GM21367 (cell line): Measurements from ENCODE around the gene FAT1.

Experiments used
- ATAC-seq: cut with Tn5 transposase; IDR thresholded peaks from one replicate; pipeline ENCODE4 v1.9.1; 2021; ENCODE audit not compliant: unreplicated experiment

Gene FAT1

DNA sequence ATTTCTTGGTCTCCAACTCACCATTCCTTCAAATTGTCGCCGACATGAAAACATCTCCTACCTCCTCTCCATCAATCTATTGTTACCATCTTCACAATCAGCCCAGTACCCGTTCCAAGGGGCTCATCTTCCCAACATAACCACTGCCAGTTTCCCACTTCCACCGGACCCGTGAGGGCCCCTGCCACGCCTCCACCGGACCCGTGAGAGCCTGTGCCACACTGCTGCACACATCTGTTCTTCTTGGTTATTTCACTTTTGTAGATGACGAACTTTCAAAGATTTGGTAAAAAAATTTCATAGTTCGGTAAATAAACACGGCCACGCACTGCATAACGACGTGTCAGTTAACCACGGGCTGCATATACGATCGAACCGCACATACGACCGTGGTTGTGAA, 65.0 kb downstream of the FAT1 start:
- ATAC-seq, result no peak

DNA sequence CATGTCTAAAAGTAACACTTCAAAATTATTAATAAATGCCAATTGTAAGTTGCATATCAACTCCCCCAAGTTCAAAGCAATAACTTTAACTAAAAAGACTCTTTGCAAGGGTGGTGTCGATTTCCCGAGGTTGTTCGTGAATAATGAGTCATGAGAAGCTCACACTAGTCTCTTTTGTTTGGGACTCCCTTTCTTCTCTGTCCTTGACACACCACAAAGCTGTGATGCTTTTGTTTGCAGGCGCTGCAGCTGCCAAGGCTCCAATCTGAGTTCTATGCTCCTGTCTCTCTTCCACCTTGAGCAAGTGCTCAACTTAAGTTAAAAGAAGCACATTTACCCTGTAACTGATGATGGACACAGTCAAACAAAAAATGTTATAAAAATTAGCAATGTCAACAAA, 65.9 kb downstream of the FAT1 start:
- no peak for ATAC-seq

DNA sequence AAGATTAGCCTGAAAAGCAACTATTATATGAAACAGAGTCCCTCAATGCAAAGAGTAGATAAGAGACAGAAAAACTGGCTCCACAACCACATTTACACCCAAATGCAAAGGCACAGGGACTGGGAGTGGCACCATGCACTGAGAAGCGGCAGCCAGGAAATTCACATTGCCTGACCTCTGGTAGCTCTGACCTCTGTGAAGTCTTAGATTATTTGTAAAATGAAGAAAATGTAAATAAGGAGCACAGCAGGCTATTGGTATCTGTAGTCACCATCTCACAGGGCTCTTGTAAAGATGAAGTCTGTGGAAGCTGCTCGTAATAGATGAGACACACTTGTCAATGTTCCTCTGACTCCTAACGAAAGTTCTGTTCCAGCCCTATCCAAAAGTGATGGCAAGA, 69.7 kb downstream of the FAT1 start:
- ATAC-seq, result no peak

DNA sequence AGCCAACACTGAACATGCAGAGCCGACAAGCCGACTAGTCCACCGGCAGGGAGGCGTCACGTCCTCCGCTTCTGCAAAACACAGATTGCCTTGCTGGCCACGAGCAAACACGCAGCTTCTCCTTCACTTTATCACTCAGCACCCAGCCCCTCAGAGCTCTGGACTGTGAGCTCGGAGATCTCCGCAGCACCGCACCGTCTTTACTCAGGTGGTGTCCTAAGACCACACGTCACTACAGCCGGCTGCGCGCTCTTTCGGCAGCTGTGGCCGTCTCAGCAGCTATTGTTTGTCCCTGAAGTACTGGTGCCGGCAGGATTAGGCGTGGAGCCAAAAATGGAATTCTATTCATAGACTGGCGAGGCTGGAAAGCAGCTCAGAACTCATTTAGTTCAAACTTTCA, 72.0 kb downstream of the FAT1 start:
- no peak for ATAC-seq

DNA sequence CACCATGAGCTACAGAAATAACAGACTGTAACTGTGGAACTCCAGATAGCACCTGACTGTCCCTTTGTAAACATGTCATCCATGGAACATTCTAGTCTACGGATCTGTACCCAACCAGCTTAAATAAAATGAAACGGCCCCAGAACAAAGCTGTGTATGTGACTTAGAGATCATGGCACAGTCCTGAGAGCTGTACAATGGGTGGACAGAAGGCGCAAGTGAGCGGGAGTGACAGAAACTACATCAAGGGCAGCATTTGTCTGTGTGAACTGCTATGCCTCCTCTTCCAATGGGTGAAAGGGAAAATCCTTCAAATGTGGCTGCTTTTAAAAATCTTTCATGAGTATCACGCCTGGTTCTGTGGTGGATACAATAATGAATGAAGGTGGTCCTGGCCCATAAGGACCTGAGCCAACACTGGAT, 72.5 kb downstream of the FAT1 start:
- no peak for ATAC-seq

- ATAC-seq, result no peak
Measured at GRCh38 chr4:186650401-186651180, 73.1 kb downstream of the FAT1 start.

GRCh38 chr4:186647821-186648220, 75.8 kb downstream of the FAT1 start:
- no peak for ATAC-seq

- no peak for ATAC-seq
Measured at GRCh38 chr4:186644737-186645261, 78.9 kb downstream of the FAT1 start.

GRCh38 chr4:186644311-186644638, 79.4 kb downstream of the FAT1 start:
- no peak for ATAC-seq

DNA sequence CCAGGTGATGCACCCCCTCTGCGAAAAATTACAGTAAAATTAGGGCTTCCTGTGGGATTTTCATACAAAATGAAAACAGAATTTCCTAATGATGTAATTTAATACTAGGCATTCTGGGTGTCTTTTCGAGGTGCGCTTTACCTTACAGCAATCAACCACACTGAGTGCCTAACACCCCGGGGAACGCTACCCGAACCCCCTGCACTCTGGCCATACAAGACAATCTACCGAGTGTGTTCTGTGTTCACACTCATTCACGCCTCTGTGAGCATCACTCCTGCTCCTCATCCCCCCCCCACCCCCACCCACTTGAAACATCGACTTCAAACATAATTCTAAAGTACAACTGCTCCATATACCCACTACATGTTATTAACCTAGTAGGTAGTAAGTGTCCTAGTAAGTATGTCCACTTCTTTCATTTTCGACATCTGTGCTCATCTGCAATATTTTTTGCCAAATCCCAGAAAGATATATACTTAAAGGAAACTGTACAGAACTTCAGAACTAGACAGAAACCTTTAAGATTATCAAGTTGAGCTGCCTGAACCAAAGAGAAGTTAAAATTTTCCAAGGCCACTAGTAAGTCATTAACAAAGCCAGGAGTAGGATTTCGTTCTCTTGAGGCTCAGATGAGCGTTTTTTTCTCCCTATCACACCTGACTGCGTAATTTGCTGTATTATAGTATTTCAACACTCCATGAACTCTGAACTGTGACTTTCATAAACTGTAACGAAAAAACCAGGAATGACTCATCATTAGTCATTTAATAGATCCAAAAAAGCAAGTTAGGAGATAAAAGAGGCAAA, 80.0 kb downstream of the FAT1 start:
- no peak for ATAC-seq

DNA sequence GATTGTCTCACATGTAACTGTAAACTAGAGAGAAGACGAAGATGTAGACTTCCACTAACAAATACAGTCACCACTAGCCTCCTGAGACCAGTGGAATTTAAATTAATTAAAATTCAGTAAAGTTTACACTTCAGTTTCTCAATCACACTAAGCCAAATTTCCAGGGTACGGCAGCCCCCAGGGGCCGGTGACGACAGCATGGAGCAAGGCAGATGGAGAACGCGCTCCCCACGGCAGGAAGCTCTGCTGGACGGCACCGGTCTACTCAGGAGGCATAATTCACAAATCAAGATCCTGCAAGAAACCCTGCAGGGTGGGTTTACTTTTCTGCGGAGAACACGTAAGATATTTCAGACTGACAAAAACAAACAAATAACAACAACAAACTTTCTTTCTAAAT, 80.7 kb downstream of the FAT1 start:
- ATAC-seq, result no peak

DNA sequence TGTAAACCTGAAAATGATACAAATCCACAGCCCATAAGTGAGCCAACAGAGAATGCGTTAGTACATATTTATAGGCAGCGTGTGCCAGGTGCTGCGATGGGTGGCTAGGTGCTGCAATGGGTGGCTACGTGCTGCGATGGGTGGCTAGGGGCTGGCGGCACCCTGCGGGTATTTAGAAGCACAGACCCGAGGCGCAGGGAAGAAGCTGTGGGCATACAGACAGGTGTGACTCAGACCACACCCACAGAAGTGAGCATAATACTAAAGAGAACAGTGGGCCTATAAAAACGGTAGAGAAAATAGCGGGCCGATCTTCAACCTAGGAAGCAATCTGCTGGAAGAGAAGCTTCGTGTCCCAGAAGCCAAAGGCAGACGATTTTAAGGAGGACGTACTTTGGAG, 81.1 kb downstream of the FAT1 start:
- ATAC-seq, result no peak

GRCh38 chr4:186634591-186635128, 89.0 kb downstream of the FAT1 start:
- ATAC-seq, result no peak

DNA sequence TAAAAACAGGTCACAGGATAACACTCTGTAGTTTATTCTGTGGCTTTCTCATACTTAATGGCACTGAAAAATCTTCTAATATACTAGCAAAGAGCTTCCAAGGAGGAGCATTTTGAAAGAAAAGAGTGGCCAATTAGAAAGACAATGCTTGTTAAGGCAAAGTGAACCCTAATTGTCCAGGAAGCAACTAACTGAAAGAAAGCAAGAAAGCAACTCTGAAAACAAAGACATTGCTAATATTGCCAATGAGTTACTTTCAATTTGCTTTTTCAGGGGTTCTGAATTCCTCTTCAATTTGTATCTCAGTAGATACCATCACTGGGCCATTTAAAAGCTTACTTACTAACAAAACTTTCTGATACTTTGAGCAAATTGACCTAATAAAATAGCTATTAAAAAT, 89.8 kb downstream of the FAT1 start:
- ATAC-seq, result no peak

DNA sequence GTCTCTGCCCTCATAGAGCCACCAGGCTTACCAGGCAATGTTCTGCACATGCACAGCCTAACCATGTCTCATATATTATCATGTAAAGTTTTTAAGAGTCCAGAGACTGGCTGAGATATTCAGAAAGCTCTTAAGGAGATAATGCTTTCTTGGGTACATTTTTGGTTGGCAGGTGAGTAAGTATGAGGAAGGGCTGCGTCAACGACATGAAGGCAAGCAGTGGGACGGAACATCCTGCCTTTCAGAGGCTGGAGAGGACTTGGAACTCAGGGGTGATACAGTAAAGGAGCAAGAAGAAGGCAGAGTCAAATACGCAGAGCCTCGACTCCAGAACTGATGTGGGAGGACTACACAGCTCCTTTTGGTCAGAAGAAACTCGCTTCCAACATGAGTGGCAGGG, 93.5 kb downstream of the FAT1 start:
- no peak for ATAC-seq

- no peak for ATAC-seq
Measured at GRCh38 chr4:186628058-186628711, 95.5 kb downstream of the FAT1 start.

- ATAC-seq, result no peak
Measured at GRCh38 chr4:186627226-186627865, 96.3 kb downstream of the FAT1 start.

- no peak for ATAC-seq
Measured at GRCh38 chr4:186624951-186625350, 98.7 kb downstream of the FAT1 start.

- ATAC-seq, result no peak
Measured at GRCh38 chr4:186623546-186623945, 100.1 kb downstream of the FAT1 start.

DNA sequence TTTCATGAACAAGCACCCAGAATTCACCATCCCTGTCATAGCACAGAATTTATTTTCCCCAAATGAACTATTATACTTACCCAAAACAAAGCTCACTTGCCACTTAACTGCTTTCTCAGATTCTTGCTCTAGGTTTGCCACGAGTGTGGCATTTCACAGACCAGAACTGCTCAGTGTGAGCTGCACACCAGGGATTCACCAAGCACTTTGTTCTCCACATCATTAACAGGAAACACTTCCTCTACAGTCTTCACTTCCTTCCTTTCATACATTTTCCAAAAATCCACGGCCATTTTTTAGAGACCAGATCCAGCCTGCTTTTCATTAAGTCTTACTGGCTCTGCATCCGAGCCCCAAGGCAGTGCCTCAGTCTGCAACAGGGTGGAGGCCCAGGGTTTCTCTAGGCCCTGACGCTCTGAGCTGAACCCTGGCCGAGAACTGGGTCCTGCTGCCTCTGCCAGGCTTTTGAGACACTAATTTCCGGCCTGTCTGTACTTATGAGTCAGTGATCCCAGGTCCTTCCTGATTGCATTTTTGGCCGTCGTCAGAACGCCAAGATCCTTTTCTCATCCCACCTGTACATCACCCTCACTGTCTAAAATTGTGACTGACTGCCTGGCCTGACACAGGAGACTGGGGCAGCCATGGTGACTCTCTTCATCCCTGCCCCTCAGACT, 100.7 kb downstream of the FAT1 start:
- ATAC-seq, result no peak
